GM23338 (cell line): ENCODE results near the gene LCP1. TPM values are rescaled to one million over a fixed set of nuclear protein-coding genes. Genes with fewer than 3 reads are reported as not detected.

Source experiments
- ATAC-seq: fragments of 200-7000 bp; cut with Tn5 transposase; 3 replicates; pipeline ENCODE4 v1.9.1; 2020
- DNase-seq: peaks from one replicate; pipeline ENCODE4 v3.0.0-alpha.2; 2015; ENCODE audit warnings: low spot score
- H2AFZ ChIP-seq: fragments of 200-600 bp; sonication (generic); 2 replicates; pipeline ENCODE4 v1.8.0; 2016; ENCODE audit warnings: antibody characterized with exemption, mild to moderate bottlenecking, moderate library complexity
- H3F3A ChIP-seq: fragments of 200-600 bp; sonication (generic); replicated peaks from 2 replicates; pipeline ENCODE4 v1.8.0; 2017; ENCODE audit warnings: antibody characterized with exemption, mixed run types, low read depth
- H3K27ac ChIP-seq: fragments of 200-600 bp; sonication (generic); 2 replicates; pipeline ENCODE4 v1.6.1; 2016; ENCODE audit warnings: low read depth
- H3K27me3 ChIP-seq: fragments of 200-600 bp; sonication (generic); 2 replicates; pipeline ENCODE4 v1.8.0; 2016; ENCODE audit warnings: mild to moderate bottlenecking, mixed run types, moderate library complexity; ENCODE audit not compliant: insufficient read depth
- H3K36me3 ChIP-seq: fragments of 200-600 bp; sonication (generic); 2 replicates; pipeline ENCODE4 v1.8.0; 2016; ENCODE audit warnings: mild to moderate bottlenecking; ENCODE audit not compliant: insufficient read depth
- H3K4me1 ChIP-seq: fragments of 200-600 bp; sonication (generic); 2 replicates; pipeline ENCODE4 v1.8.0; 2016; ENCODE audit warnings: mild to moderate bottlenecking, moderate library complexity; ENCODE audit not compliant: insufficient read depth
- H3K4me2 ChIP-seq: fragments of 200-600 bp; sonication (generic); 2 replicates; pipeline ENCODE4 v1.7.1; 2017; ENCODE audit warnings: mixed run types
- H3K4me3 ChIP-seq: fragments of 200-600 bp; sonication (generic); 2 replicates; pipeline ENCODE4 v1.6.1; 2016; ENCODE audit warnings: mixed run types
- H3K79me2 ChIP-seq: fragments of 200-600 bp; sonication (generic); replicated peaks from 2 replicates; pipeline ENCODE4 v1.8.0; 2017; ENCODE audit warnings: mild to moderate bottlenecking; ENCODE audit not compliant: insufficient read depth
- H3K9me2 ChIP-seq: fragments of 200-600 bp; sonication (generic); 2 replicates; pipeline ENCODE4 v1.8.0; 2017; ENCODE audit not compliant: insufficient read depth
- H4K20me1 ChIP-seq: fragments of 200-600 bp; sonication (generic); replicated peaks from 2 replicates; pipeline ENCODE4 v1.8.0; 2017; ENCODE audit warnings: mild to moderate bottlenecking; ENCODE audit not compliant: insufficient read depth
- H3K27ac Mint-ChIP-seq: 2 replicates; pipeline ENCODE4 v1.8.0; 2020; ENCODE audit warnings: inconsistent platforms, mild to moderate bottlenecking, moderate library complexity, mixed read lengths
- H3K27me3 Mint-ChIP-seq: 3 replicates; pipeline ENCODE4 v1.8.0; 2022; ENCODE audit warnings: low read depth, mild to moderate bottlenecking, moderate library complexity, mixed read lengths, inconsistent platforms; ENCODE audit not compliant: insufficient read depth, poor library complexity
- H3K36me3 Mint-ChIP-seq: 3 replicates; pipeline ENCODE4 v1.8.0; 2021; ENCODE audit warnings: low read depth, mild to moderate bottlenecking, inconsistent platforms, moderate library complexity, mixed read lengths
- H3K4me1 Mint-ChIP-seq: 3 replicates; pipeline ENCODE4 v1.8.0; 2020; ENCODE audit warnings: mild to moderate bottlenecking, inconsistent platforms, mixed read lengths
- H3K4me3 Mint-ChIP-seq: 3 replicates; pipeline ENCODE4 v1.8.0; 2021; ENCODE audit warnings: moderate library complexity, mild to moderate bottlenecking, inconsistent platforms, mixed read lengths
- H3K9me3 Mint-ChIP-seq: 3 replicates; pipeline ENCODE4 v1.8.0; 2020; ENCODE audit warnings: moderate library complexity, mild to moderate bottlenecking, inconsistent platforms, mixed read lengths
- ETS1 ChIP-seq: IDR thresholded peaks from 2 replicates; pipeline ENCODE4 v1.6.1; 2016; ENCODE audit warnings: antibody characterized with exemption
- EZH2 ChIP-seq: fragments of 200-600 bp; sonication (generic); IDR thresholded peaks from one replicate; pipeline ENCODE4 v1.8.0; 2017; ENCODE audit warnings: antibody characterized with exemption, mild to moderate bottlenecking, low read depth; ENCODE audit not compliant: unreplicated experiment
- POLR2AphosphoS5 ChIP-seq: IDR thresholded peaks from 2 replicates; pipeline ENCODE4 v1.6.1; 2016; ENCODE audit warnings: antibody characterized with exemption, low read depth
- REST ChIP-seq: IDR thresholded peaks from one replicate; pipeline ENCODE4 v1.6.1; 2018; ENCODE audit warnings: antibody characterized with exemption; ENCODE audit not compliant: unreplicated experiment
- ZNF114 ChIP-seq: fragments of 250-450 bp; sonication (Bioruptor Pico); IDR thresholded peaks from 2 replicates; pipeline ENCODE4 v1.5.0; 2020; ENCODE audit warnings: mild to moderate bottlenecking, moderate library complexity
- ZNF462 ChIP-seq: fragments of 250-450 bp; sonication (Bioruptor Pico); IDR thresholded peaks from 2 replicates; pipeline ENCODE4 v1.5.0; 2020; ENCODE audit warnings: mild to moderate bottlenecking, moderate library complexity
- polyA plus RNA-seq: library from polyadenylated mRNA; unstranded; fragments of >200 nt; fragmentation: Nextera tagmentation; extraction: Ambion mirVana; gene quantifications from 2 replicates; pipeline ENCODE4 v1.2.1, GENCODE V29; 2016
- total RNA-seq: library from RNA; depleted of rRNA; stranded (reverse); fragments of >200 nt; shearing (Covaris generic); gene quantifications from 2 replicates; pipeline ENCODE4 v1.2.3, GENCODE V29; 2014

The LCP1 gene
- total and polyA plus RNA-seq, 2 experiments from 2014 or later = 1.9 to 3.4 TPM

- Mint-ChIP-seq H3K4me3 (no peak overlapping the region), H3K9me3 (no peaks in the 10 kb centered on the region), H3K36me3 (no peaks in the 10 kb centered on the region), H3K4me1 (peaks cover 24% of the 10 kb centered on the region), H3K27me3 (peaks cover 2% of the 10 kb centered on the region), H3K27ac (no peak overlapping the region)
- Histone ChIP-seq H3K4me1 (peaks cover 8% of the 10 kb centered on the region; the same call in 1 of the 2 replicates), H4K20me1 (no peaks in the 10 kb centered on the region), H3K36me3 (no peaks in the 10 kb centered on the region), H3F3A (no peaks in the 10 kb centered on the region), H3K4me3 (no peak overlapping the region), H3K27ac (no peak overlapping the region), H3K4me2 (no peak overlapping the region), H3K79me2 (no peaks in the 10 kb centered on the region), H3K27me3 (no peaks in the 10 kb centered on the region), H2AFZ (no peak overlapping the region), H3K9me2 (no peaks in the 10 kb centered on the region)
- no peak for DNase-seq
- TF ChIP-seq ETS1 (no peak), ZNF462 (CRISPR knock-in tag) (no peak), ZNF114 (no peak), REST (no peak), EZH2 (no peak), POLR2AphosphoS5 (no peak)
- no peak for ATAC-seq
Measured at GRCh38 chr13:46134494-46134893, 47.5 kb downstream of the LCP1 start.
